AG10803 (cell line): ENCODE results near the gene ZBTB40.

Experiments used
- DNase-seq: peaks from one replicate; pipeline ENCODE4 v3.0.0; 2010; ENCODE audit warnings: low read depth
- H3K4me3 ChIP-seq: 2 replicates; pipeline ENCODE4 v1.5.1; 2011; ENCODE audit warnings: mild to moderate bottlenecking, low read length, control low read depth
- TF ChIP-seq, protein P1 (sequence below): conservative IDR thresholded peaks from 2 replicates; pipeline ENCODE4 v1.5.1; 2011; ENCODE audit warnings: mild to moderate bottlenecking, low read length, control low read depth, inconsistent platforms

The ZBTB40 gene

DNA sequence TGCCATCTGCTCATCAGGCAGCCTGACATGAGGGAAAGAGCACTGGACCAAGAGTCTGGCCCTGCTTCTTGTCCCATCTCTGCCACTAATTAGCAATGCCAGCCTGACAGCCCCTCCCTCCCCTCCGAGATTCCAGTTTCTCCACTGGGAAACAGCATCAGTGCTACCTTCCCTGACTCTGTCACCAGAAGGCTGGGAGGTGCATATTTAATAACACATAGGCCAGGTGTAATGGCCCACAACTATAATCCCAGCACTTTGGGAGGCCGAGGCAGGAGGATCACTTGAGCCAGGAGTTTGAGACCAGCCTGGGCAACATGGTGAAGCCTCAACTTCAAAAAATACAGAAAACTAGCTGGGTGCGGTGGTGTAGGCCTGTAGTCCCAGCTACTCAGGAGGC, 41.2 kb upstream of the ZBTB40 start:
- TF ChIP-seq, protein P1, sequence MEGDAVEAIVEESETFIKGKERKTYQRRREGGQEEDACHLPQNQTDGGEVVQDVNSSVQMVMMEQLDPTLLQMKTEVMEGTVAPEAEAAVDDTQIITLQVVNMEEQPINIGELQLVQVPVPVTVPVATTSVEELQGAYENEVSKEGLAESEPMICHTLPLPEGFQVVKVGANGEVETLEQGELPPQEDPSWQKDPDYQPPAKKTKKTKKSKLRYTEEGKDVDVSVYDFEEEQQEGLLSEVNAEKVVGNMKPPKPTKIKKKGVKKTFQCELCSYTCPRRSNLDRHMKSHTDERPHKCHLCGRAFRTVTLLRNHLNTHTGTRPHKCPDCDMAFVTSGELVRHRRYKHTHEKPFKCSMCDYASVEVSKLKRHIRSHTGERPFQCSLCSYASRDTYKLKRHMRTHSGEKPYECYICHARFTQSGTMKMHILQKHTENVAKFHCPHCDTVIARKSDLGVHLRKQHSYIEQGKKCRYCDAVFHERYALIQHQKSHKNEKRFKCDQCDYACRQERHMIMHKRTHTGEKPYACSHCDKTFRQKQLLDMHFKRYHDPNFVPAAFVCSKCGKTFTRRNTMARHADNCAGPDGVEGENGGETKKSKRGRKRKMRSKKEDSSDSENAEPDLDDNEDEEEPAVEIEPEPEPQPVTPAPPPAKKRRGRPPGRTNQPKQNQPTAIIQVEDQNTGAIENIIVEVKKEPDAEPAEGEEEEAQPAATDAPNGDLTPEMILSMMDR = no peak
- DNase-seq = no peak
- H3K4me3 ChIP-seq = no peak overlapping the region

DNA sequence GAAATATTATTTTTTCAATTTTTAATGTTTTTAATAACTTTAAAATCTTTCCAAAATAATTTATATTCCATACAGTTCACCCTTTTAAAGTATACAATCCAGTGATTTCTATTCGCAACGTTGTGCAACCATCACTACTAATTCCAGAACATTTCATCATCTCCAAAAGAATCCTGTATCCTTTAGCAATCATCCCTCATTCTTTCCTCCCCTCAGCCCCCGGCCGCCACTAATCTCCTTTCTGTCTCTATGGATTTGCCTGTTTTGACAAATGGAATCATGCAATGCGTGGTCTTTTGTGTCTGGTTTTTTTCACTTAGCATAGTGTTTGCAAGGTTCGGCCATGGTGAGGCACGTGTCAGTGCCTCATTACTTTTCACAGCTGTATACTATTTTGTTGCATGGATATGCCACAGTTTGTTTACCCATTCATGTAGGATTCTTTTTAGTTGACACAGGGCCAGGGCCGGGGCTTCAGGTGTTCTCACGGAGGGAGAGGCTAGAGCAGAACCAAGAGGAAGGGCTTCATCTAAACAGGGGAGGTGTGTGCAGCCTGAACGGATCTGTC, 40.6 kb upstream of the ZBTB40 start:
- TF ChIP-seq, protein P1 = no peak
- peak; percentile 16 for DNase-seq
- H3K4me3 ChIP-seq = no peak overlapping the region

DNA sequence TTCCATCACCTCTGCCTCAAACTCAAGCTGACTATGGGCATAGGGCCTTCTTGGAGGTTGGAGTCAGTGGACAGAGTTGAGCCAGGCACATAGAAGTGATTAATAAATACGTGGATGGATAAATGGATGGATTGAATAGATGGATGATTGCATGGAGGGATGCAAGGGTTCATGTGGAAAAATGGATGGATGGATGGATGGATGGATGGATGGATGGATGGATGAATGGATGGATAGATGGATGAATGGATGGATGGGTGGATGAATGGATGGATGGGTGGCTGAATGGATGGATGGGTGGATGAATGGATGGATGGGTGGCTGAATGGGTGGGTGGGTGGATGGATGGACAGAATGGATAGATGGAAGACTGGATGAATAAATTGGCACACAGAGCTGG, 40.1 kb upstream of the ZBTB40 start:
- TF ChIP-seq, protein P1 = no peak

DNA sequence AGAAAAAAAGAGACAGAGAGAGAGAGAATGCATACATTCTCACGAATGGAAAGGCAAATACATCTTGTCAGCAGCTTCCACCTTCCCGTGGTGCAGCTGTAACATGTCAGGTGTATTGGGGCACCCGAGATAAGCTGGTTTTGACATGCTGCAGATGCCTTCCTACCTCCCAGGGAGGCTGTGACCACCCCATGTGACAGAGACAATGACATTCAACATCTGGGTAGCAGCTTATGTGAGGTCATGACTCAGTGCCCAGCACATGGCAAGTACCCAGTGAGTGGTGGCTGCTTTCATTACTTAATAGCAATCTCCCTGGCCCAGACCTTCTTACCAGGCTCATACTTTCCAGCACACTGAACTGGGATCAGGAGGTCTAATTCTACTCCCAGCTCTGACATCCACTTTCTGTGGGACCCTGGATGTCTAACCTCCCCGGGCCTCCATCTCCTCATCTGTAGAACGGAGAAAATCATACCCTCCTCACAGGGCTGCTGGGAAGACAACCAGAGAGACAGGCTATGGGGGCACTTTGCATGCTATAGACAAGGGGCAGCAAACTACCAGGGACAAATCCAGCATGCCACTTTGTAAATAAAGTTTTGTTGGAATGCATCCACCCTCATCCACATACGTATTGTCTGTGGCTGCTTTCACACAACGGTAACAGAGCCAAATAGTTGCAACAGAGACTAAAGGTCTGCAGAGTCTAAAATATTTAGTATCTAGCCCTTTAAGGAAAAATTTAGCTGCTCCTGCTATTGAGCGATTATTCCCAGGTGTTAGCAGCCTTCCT, 38.5 kb upstream of the ZBTB40 start:
- peak; percentile 83 for DNase-seq
- TF ChIP-seq, protein P1 = no peak
- no peak overlapping the region for H3K4me3 ChIP-seq

More for the DNA sequence above, 40.1 kb upstream of the ZBTB40 start:
- no peak for DNase-seq
- H3K4me3 ChIP-seq = no peak overlapping the region

DNA sequence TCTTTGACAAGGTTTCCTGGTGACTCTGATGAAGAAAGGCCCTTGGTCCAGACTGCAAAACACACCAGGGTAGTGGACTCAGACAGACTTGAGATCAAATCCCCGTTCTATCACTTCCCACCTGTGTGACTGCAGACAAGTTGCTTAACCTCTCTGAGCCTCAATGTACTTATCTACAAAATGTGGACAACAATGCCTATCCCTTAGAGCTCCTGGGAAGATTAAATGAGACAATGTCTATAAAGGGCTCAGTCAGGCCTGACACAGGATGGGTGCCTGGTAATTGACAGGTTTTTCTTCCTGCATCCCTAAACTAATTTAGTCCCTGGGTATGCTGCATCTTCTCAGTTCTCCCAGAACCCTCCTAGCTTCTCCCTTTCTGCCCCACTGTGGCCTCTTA, 37.9 kb upstream of the ZBTB40 start:
- DNase-seq = no peak
- TF ChIP-seq, protein P1 = no peak
- H3K4me3 ChIP-seq = no peak overlapping the region

DNA sequence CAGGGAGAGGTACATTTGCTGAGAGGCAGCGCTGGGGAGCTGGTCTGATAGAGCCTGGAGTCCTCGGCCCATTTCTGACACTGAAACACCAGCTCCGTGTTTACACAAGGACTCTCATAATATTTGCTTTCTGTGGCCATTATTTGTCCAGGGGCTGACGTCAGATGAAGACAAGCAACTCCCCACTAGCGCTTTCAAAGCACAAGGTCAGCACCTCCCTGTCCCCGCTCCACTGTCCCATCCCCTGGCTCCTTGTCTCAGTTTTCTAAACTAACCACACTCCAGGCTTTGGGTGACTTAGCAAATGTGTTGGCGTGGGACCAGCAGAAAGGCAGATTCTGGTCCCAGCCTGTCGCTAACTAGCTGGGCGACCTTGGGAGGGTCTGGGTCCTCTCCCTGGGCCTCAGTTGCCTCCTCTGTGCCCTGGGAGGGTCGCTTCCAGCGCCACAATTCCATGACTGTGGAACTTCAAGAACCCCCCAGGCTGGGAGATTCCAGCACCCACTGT, 37.4 kb upstream of the ZBTB40 start:
- DNase-seq = peak; percentile 4
- TF ChIP-seq, protein P1 = no peak
- H3K4me3 ChIP-seq = no peak overlapping the region

DNA sequence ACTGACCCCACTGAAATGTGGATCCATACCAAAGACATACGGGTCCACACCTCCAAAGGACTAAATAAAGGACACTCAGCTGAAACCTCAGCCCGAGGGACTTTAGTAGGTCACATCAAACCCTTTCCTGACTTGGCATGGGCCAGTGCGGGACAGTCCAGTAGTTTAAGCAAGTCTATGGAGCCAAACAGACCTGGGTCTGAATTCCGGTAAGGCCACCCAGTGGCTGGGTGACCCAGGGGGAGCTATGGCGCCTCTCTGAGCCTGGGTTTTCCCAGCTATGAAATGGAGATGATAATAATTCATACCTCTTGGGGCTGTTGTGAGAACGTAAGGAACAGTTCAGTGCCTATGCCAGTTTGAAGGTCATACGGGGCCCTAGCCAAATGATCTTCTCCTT, 36.2 kb upstream of the ZBTB40 start:
- DNase-seq = no peak
- TF ChIP-seq, protein P1 = no peak
- no peak overlapping the region for H3K4me3 ChIP-seq
